HG03066 (cell line): Measurements from ENCODE around the gene XKR7.
"Not testable (repeated sequence)": the region's sequence is repeated elsewhere in the genome, so short reads cannot be mapped to it uniquely, and the experiment has no call there.

Experiments used
- ATAC-seq: cut with Tn5 transposase; IDR thresholded peaks from one replicate; pipeline ENCODE4 v1.9.1; 2021; ENCODE audit warnings: low read depth; ENCODE audit not compliant: unreplicated experiment

XKR7 gene

GRCh38 chr20:32009564-32009963 is 41.6 kb downstream of the XKR7 start:
- no peak for ATAC-seq

- ATAC-seq = no peak
These were observed 42.1 kb downstream of the XKR7 start, which contains the start of gene CCM2L for GRCh38 chr20:32010101-32010500. Gene CCM2L (plus strand): TSS chr20:32010438. CDS start chr20:32010455, 17 bp downstream.

GRCh38 chr20:32010666-32011065 is 42.7 kb downstream of the XKR7 start:
- no peak for ATAC-seq

- ATAC-seq = no peak
These were observed 44.3 kb downstream of the XKR7 start for GRCh38 chr20:32012159-32012688.

GRCh38 chr20:32013326-32013725 is 45.4 kb downstream of the XKR7 start:
- ATAC-seq = no peak

- ATAC-seq = no peak
These were observed 49.8 kb downstream of the XKR7 start for GRCh38 chr20:32017711-32018251.

- ATAC-seq = no peak
These were observed 50.6 kb downstream of the XKR7 start for GRCh38 chr20:32018269-32019155.

- no peak for ATAC-seq
These were observed 51.2 kb downstream of the XKR7 start for GRCh38 chr20:32019156-32019510.

- ATAC-seq = no peak
These were observed 51.9 kb downstream of the XKR7 start for GRCh38 chr20:32019563-32020463.

- ATAC-seq = no peak
These were observed 53.1 kb downstream of the XKR7 start for GRCh38 chr20:32021091-32021490.

- ATAC-seq = no peak
These were observed 56.8 kb downstream of the XKR7 start for GRCh38 chr20:32024683-32025295.

- no peak for ATAC-seq
These were observed 59.7 kb downstream of the XKR7 start for GRCh38 chr20:32027643-32028042.

GRCh38 chr20:32028647-32029372 is 60.9 kb downstream of the XKR7 start:
- ATAC-seq = no peak

- no peak for ATAC-seq
These were observed 61.6 kb downstream of the XKR7 start for GRCh38 chr20:32029561-32029960.

- ATAC-seq = no peak
These were observed 63.3 kb downstream of the XKR7 start for GRCh38 chr20:32031007-32031958.

GRCh38 chr20:32033316-32033715 is 65.4 kb downstream of the XKR7 start:
- no peak for ATAC-seq

GRCh38 chr20:32033721-32034120 is 65.8 kb downstream of the XKR7 start:
- ATAC-seq = not testable (repeated sequence)

GRCh38 chr20:32034581-32035425 is 66.9 kb downstream of the XKR7 start:
- no peak for ATAC-seq
